NCI-H187 treated with DMSO at 0.1 percent for 48 hours (cell line): ENCODE data around the gene ALPG.
"Not testable (repeated sequence)": the region's sequence is repeated elsewhere in the genome, so short reads cannot be mapped to it uniquely, and the experiment has no call there.

Experiments used
- DNase-seq: peaks from one replicate; lab custom pipeline; 2025; lab: John Stamatoyannopoulos, UW

ALPG gene

GRCh38 chr2:232441147-232441651, 34.6 kb downstream of the ALPG start:
- DNase-seq: no peak

GRCh38 chr2:232441922-232442321, 35.3 kb downstream of the ALPG start:
- not testable (repeated sequence) for DNase-seq

GRCh38 chr2:232442431-232442830, 35.8 kb downstream of the ALPG start:
- not testable (repeated sequence) for DNase-seq

GRCh38 chr2:232443047-232443446, 36.4 kb downstream of the ALPG start:
- not testable (repeated sequence) for DNase-seq

GRCh38 chr2:232443669-232444408, 37.2 kb downstream of the ALPG start:
- not testable (repeated sequence) for DNase-seq

- DNase-seq: no peak
These were observed 37.9 kb downstream of the ALPG start for GRCh38 chr2:232444409-232445148.

- not testable (repeated sequence) for DNase-seq
These were observed 38.7 kb downstream of the ALPG start for GRCh38 chr2:232445149-232445885.

- not testable (repeated sequence) for DNase-seq
These were observed 39.7 kb downstream of the ALPG start for GRCh38 chr2:232446266-232446777.

- DNase-seq: no peak
These were observed 40.5 kb downstream of the ALPG start for GRCh38 chr2:232447091-232447620.

- no peak for DNase-seq
These were observed 41.1 kb downstream of the ALPG start for GRCh38 chr2:232447638-232448303.

- DNase-seq: no peak
These were observed 41.7 kb downstream of the ALPG start for GRCh38 chr2:232448304-232448690.

- no peak for DNase-seq
These were observed 43.3 kb downstream of the ALPG start for GRCh38 chr2:232449964-232450363.

GRCh38 chr2:232451645-232452044, 45.0 kb downstream of the ALPG start:
- DNase-seq: not testable (repeated sequence)

- no peak for DNase-seq
These were observed 48.0 kb downstream of the ALPG start for GRCh38 chr2:232454630-232455029.

- DNase-seq: no peak
These were observed 49.0 kb downstream of the ALPG start, which contains the start of gene ALPI for GRCh38 chr2:232455426-232456255. ALPI (plus strand) TSS chr2:232456153; CDS start chr2:232456200, 47 bp downstream.

- DNase-seq: no peak
These were observed 49.9 kb downstream of the ALPG start for GRCh38 chr2:232456296-232457120.

- no peak for DNase-seq
These were observed 50.7 kb downstream of the ALPG start for GRCh38 chr2:232457121-232458011.

- DNase-seq: no peak
These were observed 51.5 kb downstream of the ALPG start for GRCh38 chr2:232458051-232458660.
